B cell (primary cell): ENCODE measurements around the gene DYNC1I1. TPM values are rescaled to one million over a fixed set of nuclear protein-coding genes. Genes with fewer than 3 reads are reported as not detected.

Source experiments
- ATAC-seq: fragments of 200-7000 bp; cut with Tn5 transposase; one replicate; pipeline ENCODE4 v1.10.0; 2021; ENCODE audit warnings: low read depth, mild to moderate bottlenecking, moderate number of reproducible peaks, moderate library complexity
- CTCF ChIA-PET: fragments of 350-600 bp; sonication (Branson Sonifier 250); formaldehyde crosslinking; loops from one replicate; lab custom pipeline; 2021; ENCODE audit warnings: antibody characterized with exemption, inconsistent platforms; lab: Charles Lee
- POLR2A ChIA-PET: fragments of 350-600 bp; sonication (Branson Sonifier 250); formaldehyde crosslinking; loops from one replicate; lab custom pipeline; 2021; ENCODE audit warnings: antibody characterized with exemption; lab: Charles Lee
- DNase-seq: peaks from one replicate; pipeline ENCODE4 v3.0.0; 2013
- H2AFZ ChIP-seq: 2 replicates; pipeline ENCODE4 v1.6.1; 2012; ENCODE audit warnings: mild to moderate bottlenecking, low read depth, low read length; ENCODE audit not compliant: insufficient read depth, poor library complexity, severe bottlenecking
- H3K27ac ChIP-seq, 2 donors: 1 replicate in 1 of 2; 2 replicates in 1 of 2; pipeline ENCODE4 v1.5.1; 2012 to 2013; ENCODE audit warnings: low read length in 2 of 2, mild to moderate bottlenecking in 2 of 2, moderate library complexity in 1 of 2
- H3K27me3 ChIP-seq, 4 experiments: fragments of 200-600 bp in 1 of 4; sonication (generic) in 1 of 4; replicated peaks in 1 of 4; 1 replicate in 2 of 4; 2 replicates in 2 of 4; pipeline versions ENCODE4 v1.6.1 to v1.7.0; 2013 to 2016; ENCODE audit warnings: low read length in 3 of 4, mild to moderate bottlenecking in 2 of 4, mixed read lengths in 1 of 4, moderate library complexity in 1 of 4; ENCODE audit not compliant: insufficient read depth in 4 of 4, control insufficient read depth in 3 of 4; ENCODE audit errors: control extremely low read depth in 1 of 4
- H3K36me3 ChIP-seq, 2 experiments: replicated peaks in 1 of 2; 1 replicate in 1 of 2; 2 replicates in 1 of 2; pipeline versions ENCODE4 v1.6.1 to v1.7.1; 2013; ENCODE audit warnings: low read length in 1 of 2; ENCODE audit not compliant: insufficient read depth in 2 of 2, control insufficient read depth in 1 of 2; ENCODE audit errors: control extremely low read depth in 1 of 2, extremely low read depth in 1 of 2
- H3K4me1 ChIP-seq, 2 donors: fragments of 200-600 bp in 1 of 2; sonication (generic) in 1 of 2; 1 replicate in 1 of 2; 2 replicates in 1 of 2; pipeline versions ENCODE4 v1.5.1 to v1.6.1; 2013 to 2017; ENCODE audit warnings: low read length in 2 of 2; ENCODE audit not compliant: control insufficient read depth in 2 of 2, insufficient read depth in 2 of 2
- H3K4me2 ChIP-seq: replicated peaks from 2 replicates; pipeline ENCODE3; 2012; ENCODE audit warnings: mild to moderate bottlenecking, low read depth, low read length; ENCODE audit not compliant: poor library complexity, severe bottlenecking
- H3K4me3 ChIP-seq, 5 experiments: fragments of 200-600 bp in 1 of 5; sonication (generic) in 1 of 5; 1 replicate in 3 of 5; 2 replicates in 2 of 5; pipeline versions ENCODE4 v1.5.1 to v1.7.0; 2011 to 2016; ENCODE audit warnings: low read length in 4 of 5, mild to moderate bottlenecking in 4 of 5, low read depth in 2 of 5, control low read depth in 1 of 5, moderate library complexity in 1 of 5; ENCODE audit not compliant: insufficient read depth in 1 of 5; ENCODE audit errors: control extremely low read depth in 1 of 5, extremely low read depth in 1 of 5
- H3K79me2 ChIP-seq: fragments of 200-600 bp; sonication (generic); one replicate; pipeline ENCODE4 v1.6.0; 2016; ENCODE audit warnings: low read length; ENCODE audit not compliant: control insufficient read depth, insufficient read depth
- H3K9ac ChIP-seq: fragments of 200-600 bp; sonication (generic); 2 replicates; pipeline ENCODE4 v1.6.1; 2017; ENCODE audit warnings: mild to moderate bottlenecking, low read length, moderate library complexity
- H3K9me3 ChIP-seq, 3 donors: one replicate each; pipeline versions ENCODE4 v1.6.1 to v1.7.1; 2013; ENCODE audit warnings: low read length in 2 of 3; ENCODE audit not compliant: control insufficient read depth in 2 of 3, insufficient read depth in 1 of 3; ENCODE audit errors: control extremely low read depth in 1 of 3
- H4K20me1 ChIP-seq: 2 replicates; pipeline ENCODE4 v1.6.0; 2012; ENCODE audit warnings: mild to moderate bottlenecking, low read length; ENCODE audit not compliant: insufficient read depth, control insufficient read depth, poor library complexity, severe bottlenecking
- H3K27ac Mint-ChIP-seq: one replicate; pipeline ENCODE4 v1.8.0; 2021; ENCODE audit warnings: mixed read lengths
- H3K27me3 Mint-ChIP-seq: one replicate; pipeline ENCODE4 v1.8.0; 2021; ENCODE audit warnings: mixed read lengths
- H3K4me1 Mint-ChIP-seq: one replicate; pipeline ENCODE4 v1.8.0; 2021; ENCODE audit warnings: mixed read lengths
- H3K4me3 Mint-ChIP-seq: one replicate; pipeline ENCODE4 v1.8.0; 2021; ENCODE audit warnings: mixed read lengths
- H3K9me3 Mint-ChIP-seq: one replicate; pipeline ENCODE4 v1.8.0; 2022; ENCODE audit warnings: mixed read lengths; ENCODE audit not compliant: insufficient read depth
- CTCF ChIP-seq: fragments of 200-600 bp; IDR thresholded peaks from one replicate; pipeline ENCODE4 v1.8.0; 2022; ENCODE audit warnings: antibody characterized with exemption, mild to moderate bottlenecking
- EZH2 ChIP-seq: IDR thresholded peaks from 2 replicates; pipeline ENCODE4 v1.6.1; 2012; ENCODE audit warnings: borderline replicate concordance, low read depth, mild to moderate bottlenecking, moderate library complexity, low read length; ENCODE audit not compliant: insufficient read depth, poor library complexity, severe bottlenecking
- WGBS: methylation state at CpG from one replicate; pipeline ENCODE4 v1.1.5; 2013; ENCODE audit warnings: missing lambda C conversion rate; ENCODE audit not compliant: insufficient coverage; 5-methylcytosine and 5-hydroxymethylcytosine counted together
- intact Hi-C: fragments of 100-400 bp; cut with micrococcal nuclease; formaldehyde crosslinking; loops from one replicate; pipeline ENCODE4 v1.10.0; 2022
- polyA plus RNA-seq: library from polyadenylated mRNA; depleted of rRNA; stranded (reverse); fragments of >200 nt; gene quantifications from 2 replicates; pipeline ENCODE4 v1.2.3, GENCODE V29; 2012
- total RNA-seq, 2 donors: library from RNA; stranded (reverse); fragments of 120-200 nt in 1 of 2; gene quantifications; 1 replicate in 1 of 2; 2 replicates in 1 of 2; pipeline versions ENCODE4 v1.2.3 to v1.2.4, GENCODE V29; 2013 to 2022

DYNC1I1 gene
- total and polyA plus RNA-seq, 2 donors (not counting 1 experiment from before 2014, with no cell fraction given) = not detected

GRCh38 chr7:95906851-95907250 lies 134.5 kb downstream of the DYNC1I1 start:
- Mint-ChIP-seq H3K27me3 (peaks cover 19% of the 10 kb centered on the region), H3K9me3 (no peaks in the 10 kb centered on the region), H3K4me3 (no peak overlapping the region), H3K27ac (no peak overlapping the region), H3K4me1 (no peaks in the 10 kb centered on the region)
- 70% methylated on average over 5 of the region's 5 CpGs for WGBS
- Histone ChIP-seq H2AFZ (no peak overlapping the region), H3K4me2 (no peak overlapping the region), H3K9ac (no peak overlapping the region), H4K20me1 (no peaks in the 10 kb centered on the region), H3K27me3 (peaks cover 0 to 4% (median 0%) of the 10 kb centered on the region in 4 experiments), H3K27ac (no peak overlapping the region), H3K79me2 (no peaks in the 10 kb centered on the region), H3K9me3 (no peaks in the 10 kb centered on the region), H3K4me3 (no peak overlapping the region), H3K36me3 (no peaks in the 10 kb centered on the region), H3K4me1 (no peaks in the 10 kb centered on the region)
- TF ChIP-seq CTCF (no peak), EZH2 (no peak)
- ChIA-PET POLR2A (no interaction called here), CTCF (interaction anchor here (2.1 to 2.2 kb wide), 2 partner anchors 8 to 10 kb away, joined by 8 to 10 read pairs; no protein-coding TSS in a partner anchor)
- intact Hi-C loops = no loop called here
- no peak for DNase-seq
- no peak for ATAC-seq

- 92% methylated on average over 4 of the region's 5 CpGs for WGBS
- CTCF ChIA-PET = interaction anchor here (2.1 to 2.2 kb wide), 2 partner anchors 8 to 9 kb away, joined by 8 to 10 read pairs; no protein-coding TSS in a partner anchor
- peaks cover 19% of the 10 kb centered on the region for H3K27me3 Mint-ChIP-seq
- H3K9me3 Mint-ChIP-seq = no peaks in the 10 kb centered on the region
- no peaks in the 10 kb centered on the region for H3K36me3 ChIP-seq
- no peaks in the 10 kb centered on the region for H4K20me1 ChIP-seq
- intact Hi-C loops = no loop called here
- no peaks in the 10 kb centered on the region for H3K4me1 ChIP-seq
- H3K27ac ChIP-seq = no peak overlapping the region
- DNase-seq (no peak), ATAC-seq (no peak)
- no peaks in the 10 kb centered on the region for H3K79me2 ChIP-seq
- no peak overlapping the region for H3K4me3 ChIP-seq
- H3K4me3 Mint-ChIP-seq = no peak overlapping the region
- no peak overlapping the region for H2AFZ ChIP-seq
- H3K27ac Mint-ChIP-seq = no peak overlapping the region
- no peaks in the 10 kb centered on the region for H3K9me3 ChIP-seq
- TF ChIP-seq EZH2 (no peak), CTCF (no peak)
- POLR2A ChIA-PET = no interaction called here
- peaks cover 0 to 4% (median 0%) of the 10 kb centered on the region in 4 experiments for H3K27me3 ChIP-seq
- no peak overlapping the region for H3K4me2 ChIP-seq
- H3K4me1 Mint-ChIP-seq = no peaks in the 10 kb centered on the region
- no peak overlapping the region for H3K9ac ChIP-seq
Observed at GRCh38 chr7:95907337-95907736, 135.0 kb downstream of the DYNC1I1 start.
